ENCODE measurements around the gene A2M. TPM values are rescaled to one million over a fixed set of nuclear protein-coding genes. Genes with fewer than 3 reads are reported as not detected.

The A2M gene
- total and polyA plus RNA-seq, 2 of the 13 experiments (the other 11 are each of a cell fraction or from before 2014, with no cell fraction given): 2,807 to 6,551 TPM

DNA sequence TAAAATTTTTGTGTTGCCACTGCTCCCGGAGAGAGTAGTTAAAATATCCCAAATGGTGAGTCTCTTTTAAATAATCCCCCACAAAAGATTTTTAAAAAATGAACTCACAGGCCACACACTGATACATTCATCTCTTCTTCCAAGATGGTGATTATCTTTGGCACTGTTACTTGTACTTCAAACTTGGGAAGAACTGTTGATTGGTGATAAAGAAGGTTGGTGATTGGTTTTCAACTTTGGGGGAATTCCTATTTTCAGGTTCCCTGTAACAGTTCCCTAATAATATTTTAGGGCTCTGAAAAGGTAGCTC is 6.6 kb downstream of the A2M start (continued):
- TF ChIP-seq, protein P1, sequence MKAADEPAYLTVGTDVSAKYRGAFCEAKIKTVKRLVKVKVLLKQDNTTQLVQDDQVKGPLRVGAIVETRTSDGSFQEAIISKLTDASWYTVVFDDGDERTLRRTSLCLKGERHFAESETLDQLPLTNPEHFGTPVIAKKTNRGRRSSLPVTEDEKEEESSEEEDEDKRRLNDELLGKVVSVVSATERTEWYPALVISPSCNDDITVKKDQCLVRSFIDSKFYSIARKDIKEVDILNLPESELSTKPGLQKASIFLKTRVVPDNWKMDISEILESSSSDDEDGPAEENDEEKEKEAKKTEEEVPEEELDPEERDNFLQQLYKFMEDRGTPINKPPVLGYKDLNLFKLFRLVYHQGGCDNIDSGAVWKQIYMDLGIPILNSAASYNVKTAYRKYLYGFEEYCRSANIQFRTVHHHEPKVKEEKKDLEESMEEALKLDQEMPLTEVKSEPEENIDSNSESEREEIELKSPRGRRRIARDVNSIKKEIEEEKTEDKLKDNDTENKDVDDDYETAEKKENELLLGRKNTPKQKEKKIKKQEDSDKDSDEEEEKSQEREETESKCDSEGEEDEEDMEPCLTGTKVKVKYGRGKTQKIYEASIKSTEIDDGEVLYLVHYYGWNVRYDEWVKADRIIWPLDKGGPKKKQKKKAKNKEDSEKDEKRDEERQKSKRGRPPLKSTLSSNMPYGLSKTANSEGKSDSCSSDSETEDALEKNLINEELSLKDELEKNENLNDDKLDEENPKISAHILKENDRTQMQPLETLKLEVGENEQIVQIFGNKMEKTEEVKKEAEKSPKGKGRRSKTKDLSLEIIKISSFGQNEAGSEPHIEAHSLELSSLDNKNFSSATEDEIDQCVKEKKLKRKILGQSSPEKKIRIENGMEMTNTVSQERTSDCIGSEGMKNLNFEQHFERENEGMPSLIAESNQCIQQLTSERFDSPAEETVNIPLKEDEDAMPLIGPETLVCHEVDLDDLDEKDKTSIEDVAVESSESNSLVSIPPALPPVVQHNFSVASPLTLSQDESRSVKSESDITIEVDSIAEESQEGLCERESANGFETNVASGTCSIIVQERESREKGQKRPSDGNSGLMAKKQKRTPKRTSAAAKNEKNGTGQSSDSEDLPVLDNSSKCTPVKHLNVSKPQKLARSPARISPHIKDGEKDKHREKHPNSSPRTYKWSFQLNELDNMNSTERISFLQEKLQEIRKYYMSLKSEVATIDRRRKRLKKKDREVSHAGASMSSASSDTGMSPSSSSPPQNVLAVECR (CRISPR knock-in tag; IDR thresholded peaks at IDR 0.05; ENCODE audit: borderline replicate concordance): no peak
- peak; percentile 32 for TF ChIP-seq RBFOX2 (IDR thresholded peaks at IDR 0.05; ENCODE audit: low read depth, low read length)
- TF ChIP-seq DPF2 (CRISPR knock-in tag; IDR thresholded peaks at IDR 0.05; ENCODE audit: borderline replicate concordance, low read depth): no peak
- no peak for TF ChIP-seq ETV5 (CRISPR knock-in tag; IDR thresholded peaks at IDR 0.05; ENCODE audit: borderline replicate concordance)
- peak; percentile 93 for TF ChIP-seq PAF1 (CRISPR knock-in tag; IDR thresholded peaks at IDR 0.05)
- TF ChIP-seq, protein P2, sequence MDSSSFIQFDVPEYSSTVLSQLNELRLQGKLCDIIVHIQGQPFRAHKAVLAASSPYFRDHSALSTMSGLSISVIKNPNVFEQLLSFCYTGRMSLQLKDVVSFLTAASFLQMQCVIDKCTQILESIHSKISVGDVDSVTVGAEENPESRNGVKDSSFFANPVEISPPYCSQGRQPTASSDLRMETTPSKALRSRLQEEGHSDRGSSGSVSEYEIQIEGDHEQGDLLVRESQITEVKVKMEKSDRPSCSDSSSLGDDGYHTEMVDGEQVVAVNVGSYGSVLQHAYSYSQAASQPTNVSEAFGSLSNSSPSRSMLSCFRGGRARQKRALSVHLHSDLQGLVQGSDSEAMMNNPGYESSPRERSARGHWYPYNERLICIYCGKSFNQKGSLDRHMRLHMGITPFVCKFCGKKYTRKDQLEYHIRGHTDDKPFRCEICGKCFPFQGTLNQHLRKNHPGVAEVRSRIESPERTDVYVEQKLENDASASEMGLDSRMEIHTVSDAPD (CRISPR knock-in tag; IDR thresholded peaks at IDR 0.05): no peak
- TF ChIP-seq AGO2 (optimal IDR thresholded peaks at IDR 0.05; ENCODE audit: low read depth, low read length): peak; percentile 83
- TF ChIP-seq, protein P3, sequence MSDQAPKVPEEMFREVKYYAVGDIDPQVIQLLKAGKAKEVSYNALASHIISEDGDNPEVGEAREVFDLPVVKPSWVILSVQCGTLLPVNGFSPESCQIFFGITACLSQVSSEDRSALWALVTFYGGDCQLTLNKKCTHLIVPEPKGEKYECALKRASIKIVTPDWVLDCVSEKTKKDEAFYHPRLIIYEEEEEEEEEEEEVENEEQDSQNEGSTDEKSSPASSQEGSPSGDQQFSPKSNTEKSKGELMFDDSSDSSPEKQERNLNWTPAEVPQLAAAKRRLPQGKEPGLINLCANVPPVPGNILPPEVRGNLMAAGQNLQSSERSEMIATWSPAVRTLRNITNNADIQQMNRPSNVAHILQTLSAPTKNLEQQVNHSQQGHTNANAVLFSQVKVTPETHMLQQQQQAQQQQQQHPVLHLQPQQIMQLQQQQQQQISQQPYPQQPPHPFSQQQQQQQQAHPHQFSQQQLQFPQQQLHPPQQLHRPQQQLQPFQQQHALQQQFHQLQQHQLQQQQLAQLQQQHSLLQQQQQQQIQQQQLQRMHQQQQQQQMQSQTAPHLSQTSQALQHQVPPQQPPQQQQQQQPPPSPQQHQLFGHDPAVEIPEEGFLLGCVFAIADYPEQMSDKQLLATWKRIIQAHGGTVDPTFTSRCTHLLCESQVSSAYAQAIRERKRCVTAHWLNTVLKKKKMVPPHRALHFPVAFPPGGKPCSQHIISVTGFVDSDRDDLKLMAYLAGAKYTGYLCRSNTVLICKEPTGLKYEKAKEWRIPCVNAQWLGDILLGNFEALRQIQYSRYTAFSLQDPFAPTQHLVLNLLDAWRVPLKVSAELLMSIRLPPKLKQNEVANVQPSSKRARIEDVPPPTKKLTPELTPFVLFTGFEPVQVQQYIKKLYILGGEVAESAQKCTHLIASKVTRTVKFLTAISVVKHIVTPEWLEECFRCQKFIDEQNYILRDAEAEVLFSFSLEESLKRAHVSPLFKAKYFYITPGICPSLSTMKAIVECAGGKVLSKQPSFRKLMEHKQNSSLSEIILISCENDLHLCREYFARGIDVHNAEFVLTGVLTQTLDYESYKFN (CRISPR knock-in tag; conservative IDR thresholded peaks at IDR 0.05): no peak
- TF ChIP-seq SMAD3 (CRISPR knock-in tag; IDR thresholded peaks at IDR 0.05): 0 out of 2 replicates have a peak, but pooled peaks have one; percentile 2
- TF ChIP-seq, protein P4, sequence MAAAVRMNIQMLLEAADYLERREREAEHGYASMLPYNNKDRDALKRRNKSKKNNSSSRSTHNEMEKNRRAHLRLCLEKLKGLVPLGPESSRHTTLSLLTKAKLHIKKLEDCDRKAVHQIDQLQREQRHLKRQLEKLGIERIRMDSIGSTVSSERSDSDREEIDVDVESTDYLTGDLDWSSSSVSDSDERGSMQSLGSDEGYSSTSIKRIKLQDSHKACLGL (CRISPR knock-in tag; IDR thresholded peaks at IDR 0.05): no peak
- TF ChIP-seq RNF2 (conservative IDR thresholded peaks at IDR 0.05; ENCODE audit: low read depth): no peak
- TF ChIP-seq SRF (IDR thresholded peaks at IDR 0.05; ENCODE audit: low read depth, low read length): no peak
- no peak for TF ChIP-seq MLLT10 (CRISPR knock-in tag; IDR thresholded peaks at IDR 0.05)
- TF ChIP-seq, protein P5, sequence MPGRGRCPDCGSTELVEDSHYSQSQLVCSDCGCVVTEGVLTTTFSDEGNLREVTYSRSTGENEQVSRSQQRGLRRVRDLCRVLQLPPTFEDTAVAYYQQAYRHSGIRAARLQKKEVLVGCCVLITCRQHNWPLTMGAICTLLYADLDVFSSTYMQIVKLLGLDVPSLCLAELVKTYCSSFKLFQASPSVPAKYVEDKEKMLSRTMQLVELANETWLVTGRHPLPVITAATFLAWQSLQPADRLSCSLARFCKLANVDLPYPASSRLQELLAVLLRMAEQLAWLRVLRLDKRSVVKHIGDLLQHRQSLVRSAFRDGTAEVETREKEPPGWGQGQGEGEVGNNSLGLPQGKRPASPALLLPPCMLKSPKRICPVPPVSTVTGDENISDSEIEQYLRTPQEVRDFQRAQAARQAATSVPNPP (CRISPR knock-in tag; IDR thresholded peaks at IDR 0.05): no peak
- TF ChIP-seq POLR2A (IDR thresholded peaks at IDR 0.05; ENCODE audit: insufficient read depth in 1 of 2, low read depth in 2 of 2, low read length in 2 of 2): peak in 1 of 2 experiments; percentile 32; a peak in 1 of 4 replicates
- no peak for TF ChIP-seq ONECUT2 (CRISPR knock-in tag; IDR thresholded peaks at IDR 0.05)
- TF ChIP-seq RFX3 (CRISPR knock-in tag; IDR thresholded peaks at IDR 0.05): no peak
- no peak for TF ChIP-seq NKX3-1 (CRISPR knock-in tag; IDR thresholded peaks at IDR 0.05)
- TF ChIP-seq ARHGAP35 (CRISPR knock-in tag; IDR thresholded peaks at IDR 0.05; ENCODE audit: borderline replicate concordance): no peak
- no peak for TF ChIP-seq ZNF709 (CRISPR knock-in tag; IDR thresholded peaks at IDR 0.05)
- no peak for TF ChIP-seq ZNF660 (CRISPR knock-in tag; IDR thresholded peaks at IDR 0.05; ENCODE audit: borderline replicate concordance, low read depth)
- TF ChIP-seq PHF5A (CRISPR knock-in tag; IDR thresholded peaks at IDR 0.05; ENCODE audit: low read depth, unreplicated experiment): peak; percentile 31

Measured in HepG2 (cell line).